Stimulated activated CD4-positive, alpha-beta T cell treated with anti-CD3 and anti-CD28 coated beads, Interleukin-4, amount 100 ng/mL, for 48 hours (primary cell): ENCODE results near the gene LTBP2.

ENCODE experiments used
- DNase-seq, 2 donors: peaks; one replicate each; pipeline ENCODE4 v3.0.0-alpha.2; 2020; ENCODE audit warnings: low read depth in 2 of 2

Gene LTBP2

DNA sequence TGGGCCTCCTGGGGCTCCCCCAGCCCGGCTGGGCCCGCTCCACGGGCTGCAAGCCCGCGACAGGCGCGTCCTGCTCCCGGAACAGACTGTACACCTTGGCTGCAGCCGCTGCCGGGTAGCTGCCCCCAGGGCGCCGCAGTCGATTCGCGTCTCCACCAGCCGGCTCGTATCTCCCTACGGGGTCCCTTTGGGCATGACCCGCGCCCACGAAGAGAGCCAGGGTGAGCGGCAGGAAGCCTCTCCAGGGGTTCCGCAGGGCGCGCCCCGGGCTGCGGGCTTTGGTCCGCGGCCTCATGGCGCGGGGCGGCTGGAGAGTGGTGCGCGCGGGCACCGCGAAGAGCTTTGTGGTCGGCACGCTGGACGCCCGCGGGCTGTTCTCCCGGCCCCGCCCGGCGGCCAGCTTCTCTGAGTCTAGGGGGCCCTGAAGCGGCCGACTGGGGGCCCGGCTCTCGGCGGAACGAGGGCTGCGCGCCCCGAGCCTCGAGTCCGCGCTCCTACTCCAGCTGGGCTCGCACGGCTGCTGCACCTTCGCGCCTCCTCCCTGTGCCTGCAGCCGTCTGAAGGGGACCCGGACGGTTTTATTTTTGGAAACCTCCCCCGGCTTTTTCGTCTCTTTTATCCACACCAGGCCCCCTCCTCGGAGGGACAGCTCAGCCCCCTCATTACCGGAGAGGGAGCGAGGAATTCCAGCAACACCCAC lies at the start of gene LTBP2:
LTBP2 (minus strand) TSS at position 588 of the 700 bp plus-strand sequence; CDS start at position 295, 293 bp downstream.
- DNase-seq = peak in 1 of 2 donors; percentile 8

- DNase-seq = no peak
These were observed 48.8 kb upstream of the LTBP2 start for GRCh38 chr14:74660863-74661262.

GRCh38 chr14:74660167-74660566 lies 48.1 kb upstream of the LTBP2 start:
- no peak for DNase-seq

- no peak for DNase-seq
These were observed 46.6 kb upstream of the LTBP2 start for GRCh38 chr14:74658535-74659131.

DNA sequence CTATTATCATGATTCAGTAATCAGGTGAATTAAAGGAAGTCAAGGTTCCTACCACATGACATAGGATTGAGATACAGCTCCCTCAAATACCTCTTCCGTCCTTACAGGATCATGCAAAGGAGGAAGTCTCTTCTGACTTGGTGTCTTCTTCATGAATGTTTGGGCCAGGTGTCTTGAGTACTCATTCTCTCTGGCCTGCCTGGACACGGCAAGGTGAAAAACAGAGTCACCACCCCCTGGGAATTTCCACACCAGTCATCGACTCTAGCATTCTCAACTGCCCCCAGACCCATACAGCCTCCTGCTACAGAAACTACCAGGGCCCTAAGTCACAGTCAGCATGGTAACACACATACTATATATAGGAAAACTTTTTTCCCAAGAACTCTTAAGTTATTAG lies 44.9 kb upstream of the LTBP2 start:
- no peak for DNase-seq

DNA sequence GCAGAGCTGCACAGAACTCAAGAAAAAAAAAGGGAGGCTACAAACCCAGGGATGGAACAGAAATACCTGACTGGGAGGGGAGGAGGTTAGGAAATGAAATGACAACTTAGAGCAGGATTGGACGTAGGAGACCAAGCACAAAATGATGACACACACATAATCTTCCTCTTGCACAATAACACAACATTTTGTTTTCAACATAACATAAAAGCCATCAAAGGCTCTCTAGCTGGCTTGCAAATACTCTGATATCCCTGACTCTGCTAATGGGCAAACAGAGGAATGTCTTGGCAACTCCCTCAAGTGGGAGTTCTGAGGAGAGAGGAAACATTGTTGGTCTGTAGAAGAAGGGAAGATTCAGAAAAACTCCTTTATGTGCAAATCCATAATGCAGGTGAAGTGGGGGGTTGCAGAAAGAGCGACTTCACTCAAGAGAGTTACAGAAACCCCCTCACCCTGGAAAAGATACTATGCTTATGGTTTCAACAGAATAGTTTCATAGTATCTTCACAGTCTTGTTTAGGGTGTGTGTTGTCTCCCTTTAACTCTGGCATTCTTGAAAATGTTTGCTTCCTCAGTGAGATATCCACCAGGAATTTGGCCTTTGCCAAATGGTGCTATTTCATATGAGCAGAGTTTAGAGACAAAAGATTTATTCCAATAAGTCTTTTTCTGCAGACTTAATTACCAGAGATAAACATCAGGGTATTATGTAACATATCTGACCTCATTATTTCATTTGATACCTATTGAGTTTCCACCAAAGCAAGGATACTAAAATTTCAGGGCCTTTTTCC lies 43.8 kb upstream of the LTBP2 start:
- DNase-seq = no peak

- no peak for DNase-seq
These were observed 42.9 kb upstream of the LTBP2 start for GRCh38 chr14:74654931-74655330.

DNA sequence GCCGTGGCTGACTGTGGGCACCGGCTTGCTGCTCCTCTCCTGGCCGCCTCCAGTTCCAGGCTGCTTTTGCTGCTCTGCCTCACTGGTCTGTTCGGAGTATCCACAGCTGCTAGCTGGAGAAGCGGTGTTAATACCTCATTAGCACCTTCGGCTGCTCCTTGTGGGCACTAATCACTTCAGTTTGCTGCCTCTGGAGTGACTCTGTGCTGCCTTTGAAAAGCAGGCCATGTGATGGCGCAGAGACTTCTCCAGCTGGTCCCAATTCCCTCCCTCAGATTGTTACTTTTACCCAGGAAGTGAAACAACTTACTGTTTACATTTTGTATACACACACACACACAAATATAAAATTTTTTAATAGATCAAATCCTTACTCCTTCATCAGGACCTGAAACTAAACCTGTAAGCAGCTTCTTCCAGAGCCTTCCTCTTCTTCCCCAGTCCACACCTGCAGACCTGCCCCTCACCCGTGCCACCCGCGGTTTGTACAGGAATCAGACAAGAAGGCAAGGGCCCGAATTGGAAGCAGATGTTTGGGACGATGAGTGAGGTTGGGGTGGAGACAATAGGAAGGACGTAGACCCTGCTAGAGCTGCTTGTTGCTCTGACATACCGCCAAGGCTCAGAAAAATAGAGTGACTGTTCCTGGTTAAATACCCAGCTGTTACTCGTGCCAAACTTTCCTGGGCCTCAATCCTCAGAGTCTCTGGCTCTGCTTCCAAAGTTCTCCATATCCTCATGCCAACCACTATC lies 41.5 kb upstream of the LTBP2 start:
- DNase-seq = no peak

GRCh38 chr14:74652541-74652940 lies 40.5 kb upstream of the LTBP2 start:
- DNase-seq = no peak

DNA sequence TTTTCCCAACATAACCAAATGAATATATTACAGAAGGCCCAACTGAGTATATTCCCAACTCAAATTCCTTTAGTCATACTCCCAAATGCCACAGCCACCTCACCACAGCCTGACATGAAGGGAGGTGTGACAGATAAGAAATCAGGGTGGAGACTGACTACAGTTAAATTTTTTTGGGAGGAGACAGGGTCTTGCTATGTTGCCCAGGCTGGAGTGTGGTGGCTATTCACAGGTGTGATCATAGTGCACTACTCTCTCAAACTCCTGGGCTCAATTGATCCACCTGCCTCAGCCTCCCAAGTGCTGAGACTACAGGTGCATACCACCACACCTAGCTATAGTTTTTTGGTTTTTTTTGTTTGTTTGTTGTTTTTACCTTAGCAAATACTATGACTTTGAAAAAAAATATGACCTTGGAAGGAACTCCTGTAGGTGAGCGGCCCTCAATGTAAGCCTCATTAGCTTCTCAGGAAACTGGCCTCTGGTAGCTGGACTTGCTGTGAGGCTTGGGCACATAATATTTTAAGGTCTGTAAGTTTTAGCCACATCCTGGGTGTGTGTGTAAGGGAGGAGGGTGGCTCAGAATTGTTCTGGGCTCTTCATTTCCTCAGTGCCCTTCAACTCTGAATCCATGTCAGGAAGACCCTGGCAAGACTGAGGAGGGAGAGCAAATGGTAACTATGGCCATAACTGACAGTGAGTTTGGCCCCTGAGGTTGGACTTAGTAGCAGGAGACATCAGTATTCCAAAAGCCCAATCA lies 39.1 kb upstream of the LTBP2 start:
- no peak for DNase-seq

DNA sequence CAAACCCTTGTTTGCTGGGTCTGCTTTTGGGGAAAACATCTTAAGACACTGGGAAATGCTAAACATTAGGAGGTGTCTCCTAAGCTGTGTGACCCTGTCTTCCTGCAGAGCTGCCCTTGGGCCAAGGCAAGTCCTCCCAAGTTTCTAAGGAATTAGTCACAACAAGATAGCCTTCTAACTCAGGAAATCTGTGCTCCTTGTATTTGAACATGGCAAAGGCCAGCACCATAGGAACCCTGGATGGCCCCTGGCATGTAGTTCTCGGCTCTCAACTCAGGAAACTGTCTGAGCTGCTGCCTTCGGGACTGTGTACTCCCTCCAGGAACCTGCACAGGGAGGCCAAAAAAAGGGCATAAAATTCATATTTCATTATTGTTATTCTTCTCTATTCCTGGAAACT lies 37.6 kb upstream of the LTBP2 start:
- DNase-seq = no peak

DNA sequence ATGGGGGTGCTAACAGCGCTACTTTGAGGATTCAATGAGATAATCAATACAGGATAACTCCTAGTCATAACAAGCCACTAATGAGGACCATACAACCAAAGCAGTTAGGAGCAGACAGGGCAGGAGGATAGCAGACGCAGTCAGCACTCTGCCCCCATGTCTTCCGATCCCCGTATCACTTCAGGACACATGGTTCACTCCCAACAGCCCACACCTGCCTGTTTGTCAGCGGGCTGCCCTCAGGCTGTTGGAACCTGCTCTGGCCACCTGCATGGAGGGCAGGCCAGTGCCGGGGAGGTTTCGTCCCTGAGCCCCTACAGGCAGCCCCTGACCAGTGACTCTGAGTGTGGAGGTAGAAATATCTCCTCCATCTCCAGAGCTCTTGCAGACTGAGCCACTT lies 37.1 kb upstream of the LTBP2 start:
- DNase-seq = no peak

DNA sequence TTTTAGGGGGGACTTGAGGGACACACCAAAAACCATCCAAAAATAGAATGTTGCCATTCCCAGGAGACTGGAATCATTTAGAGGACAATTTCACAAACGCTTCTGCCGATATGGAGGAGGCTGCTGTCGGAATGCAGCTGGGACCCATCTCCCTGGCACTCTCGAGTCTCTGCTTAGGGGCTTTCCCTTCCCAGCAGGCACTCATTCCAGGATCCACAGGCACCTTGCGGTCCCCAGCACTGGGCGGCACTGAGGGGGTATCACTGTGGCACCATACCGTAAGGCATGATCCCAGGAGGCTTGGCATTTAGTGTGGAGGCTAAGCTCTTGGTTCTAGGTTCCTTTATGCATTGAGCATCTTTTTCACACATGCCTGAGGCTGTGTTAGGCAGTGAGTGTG lies 36.6 kb upstream of the LTBP2 start:
- DNase-seq = no peak

DNA sequence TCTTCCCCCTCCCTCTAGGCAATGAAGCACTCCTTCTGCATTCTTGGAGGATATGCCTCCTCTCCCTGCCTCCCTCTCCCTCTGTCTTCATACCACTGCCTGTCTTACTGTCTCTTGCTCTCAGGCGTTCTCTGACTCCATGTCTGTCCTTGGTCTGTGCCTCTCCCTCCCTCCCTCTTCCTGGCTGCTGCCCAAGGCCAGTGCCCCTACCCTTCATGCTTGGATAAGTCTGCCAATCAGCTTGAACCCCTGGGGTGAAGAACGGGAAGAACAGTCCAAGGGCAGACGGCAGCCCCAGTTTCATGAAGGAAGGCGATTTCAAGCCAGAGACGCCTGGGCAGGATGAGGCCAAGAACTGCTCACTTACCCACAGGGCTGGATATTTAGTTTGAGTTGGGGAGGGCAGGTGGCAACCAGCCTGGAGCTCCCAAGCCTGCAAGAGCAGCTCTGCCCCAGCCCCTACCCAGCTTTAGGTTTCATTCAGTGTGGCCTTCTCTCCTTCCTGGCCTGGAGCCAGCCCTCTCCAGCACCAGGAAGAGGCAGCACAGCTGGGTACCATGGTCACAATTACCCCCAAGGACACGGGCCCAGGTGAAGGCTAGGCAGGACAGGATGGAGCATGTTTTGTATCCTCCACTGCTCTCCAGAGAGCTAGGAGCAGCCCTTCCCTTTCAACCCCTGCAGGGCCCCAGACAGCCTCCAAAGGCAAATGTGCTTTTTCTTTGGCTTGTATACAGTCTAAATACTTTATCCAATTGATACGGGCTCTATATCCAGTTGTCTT lies 35.8 kb upstream of the LTBP2 start:
- no peak for DNase-seq

- DNase-seq = no peak
These were observed 35.1 kb upstream of the LTBP2 start for GRCh38 chr14:74647061-74647677.

DNA sequence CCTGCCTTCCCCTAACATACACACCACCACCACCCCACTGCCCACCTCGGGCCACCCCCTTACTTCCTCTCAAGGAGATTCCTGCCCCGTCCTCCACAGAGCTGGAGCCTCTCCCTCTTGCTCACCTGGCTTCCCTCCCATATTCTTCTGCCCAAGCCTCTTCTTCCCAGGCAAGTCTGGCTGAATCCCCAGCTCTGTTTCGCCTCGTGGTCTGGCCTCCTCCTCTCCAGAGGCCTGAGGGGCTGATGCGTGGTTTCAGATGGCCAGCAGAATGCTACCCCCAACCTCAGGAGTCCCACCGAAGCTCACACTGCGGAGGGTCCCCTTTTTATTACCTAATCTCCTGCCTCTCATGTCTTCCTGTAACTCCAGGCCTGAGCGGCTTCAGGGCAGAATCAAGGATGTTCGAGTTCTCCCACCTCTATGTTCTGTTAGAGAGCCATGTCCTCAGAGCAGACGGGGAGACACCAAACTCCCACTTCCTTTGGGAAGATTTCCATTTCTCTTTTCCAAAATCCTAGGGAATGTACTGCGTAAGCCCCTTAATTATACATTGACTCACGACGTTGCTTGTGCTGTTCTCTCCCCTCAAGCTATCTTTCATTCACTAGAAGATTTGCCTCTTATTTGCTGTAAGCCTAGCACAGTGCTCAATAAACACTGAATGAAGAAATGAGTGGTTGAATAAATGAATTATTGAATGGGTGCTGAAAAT lies 33.9 kb upstream of the LTBP2 start:
- no peak for DNase-seq

DNA sequence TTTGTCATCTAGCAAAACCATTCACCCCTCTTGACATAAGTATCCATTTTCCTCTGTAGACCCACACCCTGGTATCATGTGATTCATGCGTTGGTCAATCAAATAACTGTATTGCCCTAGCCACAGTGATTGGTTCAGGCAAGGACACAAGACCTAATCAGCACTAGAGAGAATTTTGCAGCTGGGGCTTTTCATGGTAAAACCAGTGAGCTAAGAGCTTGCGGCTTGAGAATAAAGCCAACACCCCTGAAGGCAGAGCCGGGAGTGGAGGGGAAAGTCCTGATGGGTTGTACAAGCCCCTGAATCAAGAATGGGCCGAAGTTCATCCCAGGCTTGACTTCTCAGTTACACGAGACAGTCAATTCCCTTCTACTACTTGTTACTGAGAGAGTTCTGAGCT lies 33.2 kb upstream of the LTBP2 start:
- no peak for DNase-seq

DNA sequence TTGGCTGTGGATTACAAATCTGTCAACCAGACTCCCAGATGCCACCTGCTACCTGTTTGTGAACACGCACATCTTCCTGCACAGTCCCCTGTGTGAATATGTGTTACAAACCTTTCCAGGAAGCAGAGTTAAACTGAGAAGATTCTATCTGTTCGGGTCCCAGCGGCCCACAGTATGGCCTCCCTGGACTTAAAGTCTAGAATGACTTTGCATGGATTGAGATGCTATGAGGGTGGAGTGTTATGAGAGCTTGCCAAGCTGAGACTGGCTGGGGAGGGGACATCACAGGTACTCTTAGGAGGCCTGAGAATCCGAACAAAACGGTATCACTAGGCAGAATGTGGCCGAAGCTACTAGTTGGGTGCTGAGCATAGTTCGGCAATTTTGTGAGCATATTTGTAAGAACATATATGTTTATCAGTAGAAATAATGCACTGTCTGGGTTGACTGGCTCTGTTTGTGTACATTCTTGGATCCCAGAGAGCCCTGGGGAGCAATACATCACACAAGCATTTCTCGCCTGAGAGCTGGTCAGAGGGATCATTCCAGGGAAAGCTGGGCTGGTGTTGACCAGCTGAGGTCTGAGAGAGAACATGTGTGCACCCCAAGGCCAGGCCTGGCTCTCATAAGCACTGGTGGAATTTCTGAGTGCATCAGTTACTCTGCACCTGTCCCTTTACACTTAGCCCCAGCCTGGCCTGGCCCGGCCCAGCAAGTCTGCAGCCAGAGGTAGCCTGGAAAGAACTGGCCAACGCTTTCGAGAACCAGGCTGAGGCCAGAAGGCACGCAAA lies 29.8 kb upstream of the LTBP2 start:
- DNase-seq = no peak

DNA sequence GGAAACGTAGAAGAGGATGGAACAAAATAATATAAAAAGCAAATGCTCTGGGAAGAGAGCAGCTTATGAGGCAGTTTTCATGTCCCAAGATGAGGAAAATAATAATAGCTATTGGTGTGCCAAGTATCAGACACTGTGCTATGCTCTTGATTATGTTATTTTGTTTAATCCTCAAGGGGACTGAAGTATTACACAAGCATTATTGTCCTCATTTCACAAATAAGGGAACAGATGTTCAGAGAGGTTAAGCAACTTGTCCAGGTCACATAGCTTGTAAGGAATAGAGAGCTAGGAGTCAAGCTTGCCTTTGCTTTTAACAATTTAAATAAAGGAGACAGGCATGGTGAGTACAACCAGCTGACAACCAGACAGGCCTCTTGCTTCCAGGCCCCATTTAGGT lies 26.9 kb upstream of the LTBP2 start:
- DNase-seq = no peak
